Parathyroid adenoma (tissue), 2 donors: ENCODE measurements around the gene SIGMAR1.

Experiments
- H2AFZ ChIP-seq: fragments of 300-600 bp; sonication (generic); one replicate; pipeline ENCODE4 v1.7.0; 2017; ENCODE audit warnings: antibody characterized with exemption, mild to moderate bottlenecking
- H3K27ac ChIP-seq: fragments of 300-600 bp; sonication (generic); one replicate; pipeline ENCODE4 v1.7.0; 2017
- H3K27me3 ChIP-seq: fragments of 300-600 bp; sonication (generic); one replicate; pipeline ENCODE4 v1.7.0; 2017; ENCODE audit warnings: low read length; ENCODE audit not compliant: control insufficient read depth, insufficient read depth
- H3K36me3 ChIP-seq: fragments of 300-600 bp; sonication (generic); one replicate; pipeline ENCODE4 v1.7.0; 2017; ENCODE audit warnings: low read length; ENCODE audit not compliant: control insufficient read depth, insufficient read depth
- H3K4me1 ChIP-seq: fragments of 300-600 bp; sonication (generic); one replicate; pipeline ENCODE4 v1.7.0; 2017; ENCODE audit warnings: control low read depth
- H3K4me2 ChIP-seq: fragments of 300-600 bp; sonication (generic); one replicate; pipeline ENCODE4 v1.7.0; 2017; ENCODE audit warnings: low read length
- H3K4me3 ChIP-seq: fragments of 300-600 bp; sonication (generic); one replicate; pipeline ENCODE4 v1.7.0; 2017; ENCODE audit warnings: low read depth, low read length
- H3K79me2 ChIP-seq: fragments of 300-600 bp; sonication (generic); one replicate; pipeline ENCODE4 v1.7.0; 2017; ENCODE audit warnings: control low read depth
- H3K9ac ChIP-seq: fragments of 300-600 bp; sonication (generic); one replicate; pipeline ENCODE4 v1.7.0; 2017; ENCODE audit warnings: mild to moderate bottlenecking
- H3K9me3 ChIP-seq: fragments of 300-600 bp; sonication (generic); one replicate; pipeline ENCODE4 v1.7.0; 2017; ENCODE audit warnings: low read length; ENCODE audit not compliant: control insufficient read depth
- TF ChIP-seq, protein P1 (sequence below): fragments of 300-600 bp; sonication (generic); IDR thresholded peaks from one replicate; pipeline ENCODE4 v1.7.0; 2017; ENCODE audit warnings: antibody characterized with exemption, mild to moderate bottlenecking
- donor health status: primary hyperparathyroidism.

SIGMAR1 gene

DNA sequence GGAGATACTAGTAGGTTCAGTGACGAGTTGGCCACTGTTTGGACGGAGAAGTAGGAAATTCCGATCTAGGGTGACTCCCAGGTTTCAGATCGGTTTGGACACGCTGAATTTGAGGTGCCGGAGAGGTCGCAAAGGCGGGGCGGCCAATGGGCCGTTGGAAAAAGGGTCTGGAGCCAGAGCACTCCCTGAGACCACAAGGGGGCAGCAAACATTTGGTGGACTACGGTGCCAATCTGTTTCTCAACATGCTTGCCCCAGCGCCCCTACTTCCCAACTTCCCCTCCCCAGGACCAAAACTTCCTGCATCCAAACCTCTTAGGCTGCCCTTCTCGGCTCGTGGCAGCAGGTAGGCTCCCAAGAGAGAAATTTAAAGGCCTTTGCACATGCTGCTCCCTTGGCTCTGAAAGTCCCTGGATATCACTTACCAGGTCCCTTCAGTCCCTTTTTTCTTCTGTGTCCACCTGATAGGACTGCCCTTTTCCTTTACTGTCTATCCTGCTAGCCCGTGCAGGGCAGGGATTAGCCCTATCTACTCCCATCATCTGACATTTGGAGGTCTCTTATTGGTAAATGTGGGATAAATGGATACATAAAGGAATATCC is 24.7 kb downstream of the SIGMAR1 start:
- Histone ChIP-seq H3K9ac (no peak overlapping the region), H3K27me3 (no peaks in the 10 kb centered on the region), H3K36me3 (no peaks in the 10 kb centered on the region), H3K27ac (peak overlapping the region; percentile 68), H3K4me3 (peak overlapping the region; percentile 97), H3K4me2 (peak overlapping the region; percentile 98), H3K4me1 (no peaks in the 10 kb centered on the region), H3K9me3 (no peaks in the 10 kb centered on the region), H3K79me2 (no peaks in the 10 kb centered on the region), H2AFZ (peak overlapping the region; percentile 79)
- TF ChIP-seq, protein P1, sequence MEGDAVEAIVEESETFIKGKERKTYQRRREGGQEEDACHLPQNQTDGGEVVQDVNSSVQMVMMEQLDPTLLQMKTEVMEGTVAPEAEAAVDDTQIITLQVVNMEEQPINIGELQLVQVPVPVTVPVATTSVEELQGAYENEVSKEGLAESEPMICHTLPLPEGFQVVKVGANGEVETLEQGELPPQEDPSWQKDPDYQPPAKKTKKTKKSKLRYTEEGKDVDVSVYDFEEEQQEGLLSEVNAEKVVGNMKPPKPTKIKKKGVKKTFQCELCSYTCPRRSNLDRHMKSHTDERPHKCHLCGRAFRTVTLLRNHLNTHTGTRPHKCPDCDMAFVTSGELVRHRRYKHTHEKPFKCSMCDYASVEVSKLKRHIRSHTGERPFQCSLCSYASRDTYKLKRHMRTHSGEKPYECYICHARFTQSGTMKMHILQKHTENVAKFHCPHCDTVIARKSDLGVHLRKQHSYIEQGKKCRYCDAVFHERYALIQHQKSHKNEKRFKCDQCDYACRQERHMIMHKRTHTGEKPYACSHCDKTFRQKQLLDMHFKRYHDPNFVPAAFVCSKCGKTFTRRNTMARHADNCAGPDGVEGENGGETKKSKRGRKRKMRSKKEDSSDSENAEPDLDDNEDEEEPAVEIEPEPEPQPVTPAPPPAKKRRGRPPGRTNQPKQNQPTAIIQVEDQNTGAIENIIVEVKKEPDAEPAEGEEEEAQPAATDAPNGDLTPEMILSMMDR, result peak; percentile 72

DNA sequence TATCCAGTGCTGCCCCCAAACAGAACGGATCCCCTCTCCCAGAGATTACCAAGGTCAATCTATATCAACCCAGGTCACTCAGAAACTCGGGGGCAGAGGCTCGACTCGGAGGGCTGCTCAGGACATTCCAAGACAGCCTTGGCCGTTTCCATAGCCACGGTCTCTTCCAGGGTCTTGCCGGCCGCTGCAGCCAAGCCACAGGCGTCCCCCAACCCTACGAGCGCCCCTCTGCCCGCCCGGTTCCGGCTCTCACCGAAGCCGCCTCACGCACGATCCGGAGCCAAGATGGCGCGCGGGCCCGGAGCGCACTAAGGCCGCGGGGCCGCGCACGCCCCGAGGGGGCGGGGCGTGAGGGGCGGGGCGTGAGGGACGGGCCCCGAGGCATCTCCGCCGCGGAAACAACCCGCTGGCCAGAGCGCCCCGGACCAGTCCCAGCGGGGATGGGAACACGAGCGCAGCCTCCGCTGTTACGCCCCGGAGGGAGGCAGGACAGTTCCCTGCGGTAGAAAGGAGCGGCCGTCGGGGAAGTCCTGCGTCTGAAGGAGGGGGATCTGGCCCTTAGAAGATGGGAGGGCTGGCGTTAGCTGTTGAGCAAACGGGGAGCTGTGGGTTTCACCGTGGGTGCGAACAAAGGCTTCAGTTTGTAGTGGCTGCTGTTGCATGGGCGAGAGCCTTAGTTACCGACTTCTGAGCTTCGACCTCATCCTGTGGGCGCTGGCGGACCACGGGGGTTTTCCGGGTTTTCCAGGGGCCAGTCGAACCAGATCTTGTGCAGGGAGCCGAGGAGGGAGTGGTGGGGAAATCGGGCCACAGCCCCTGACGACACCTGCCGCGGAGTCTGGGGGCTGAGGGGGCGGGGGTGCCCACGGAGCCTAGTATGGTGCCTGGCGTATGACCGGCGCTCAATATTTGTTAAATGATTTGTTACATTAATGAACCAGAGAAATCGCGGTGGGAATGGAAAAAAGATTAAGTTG is 25.5 kb downstream of the SIGMAR1 start, which contains the start of gene RPP25L:
Gene RPP25L (minus strand): TSS at position 287 of the 977 bp plus-strand sequence. CDS start 801 bp downstream, outside the sequence.
- no peaks in the 10 kb centered on the region for H3K79me2 ChIP-seq
- no peaks in the 10 kb centered on the region for H3K36me3 ChIP-seq
- peak within 1 kb of the TSS; percentile 42 for H3K9ac ChIP-seq
- no peaks in the 10 kb centered on the region for H3K9me3 ChIP-seq
- peak within 1 kb of the TSS; percentile 97 for H3K4me3 ChIP-seq
- TF ChIP-seq, protein P1, result no peak
- no peaks in the 10 kb centered on the region for H3K4me1 ChIP-seq
- H2AFZ ChIP-seq, result peak within 1 kb of the TSS; percentile 79
- H3K27me3 ChIP-seq, result no peaks in the 10 kb centered on the region
- peak within 1 kb of the TSS; percentile 98 for H3K4me2 ChIP-seq
- peak within 1 kb of the TSS; percentile 68 for H3K27ac ChIP-seq

DNA sequence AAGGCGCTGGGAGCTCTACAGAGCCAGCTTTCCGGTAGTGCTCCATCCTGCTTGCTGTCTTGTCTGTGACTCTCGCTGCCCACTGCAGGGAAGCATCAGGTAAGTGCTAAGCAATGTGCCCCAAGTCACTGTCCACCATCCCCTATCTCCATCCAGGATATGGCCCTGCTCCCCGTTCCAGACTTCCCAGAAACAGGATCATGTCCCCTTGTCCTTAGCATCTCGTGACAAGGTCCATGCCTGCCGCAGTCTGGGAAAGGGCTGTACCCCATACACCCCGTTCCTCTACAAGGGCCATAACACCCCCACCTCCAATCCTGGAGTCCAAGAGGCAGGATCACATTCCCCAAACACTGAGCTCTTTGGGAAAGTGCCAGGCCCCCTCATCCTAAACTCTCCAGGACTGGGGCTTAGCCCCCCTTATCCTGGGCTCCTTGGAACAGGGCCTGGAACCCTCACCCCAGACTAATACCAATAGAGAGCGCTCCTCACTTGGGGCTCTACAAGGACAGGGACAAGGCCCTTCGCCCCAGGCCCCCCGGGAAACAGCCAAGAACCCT is 26.3 kb downstream of the SIGMAR1 start:
- H2AFZ ChIP-seq, result peak overlapping the region; percentile 79
- H3K4me2 ChIP-seq, result peak overlapping the region; percentile 98
- no peaks in the 10 kb centered on the region for H3K36me3 ChIP-seq
- no peaks in the 10 kb centered on the region for H3K27me3 ChIP-seq
- H3K4me1 ChIP-seq, result no peaks in the 10 kb centered on the region
- no peaks in the 10 kb centered on the region for H3K79me2 ChIP-seq
- TF ChIP-seq, protein P1, result no peak
- H3K4me3 ChIP-seq, result peak overlapping the region; percentile 97
- H3K27ac ChIP-seq, result peak overlapping the region; percentile 68
- H3K9me3 ChIP-seq, result no peaks in the 10 kb centered on the region
- peak overlapping the region; percentile 42 for H3K9ac ChIP-seq

DNA sequence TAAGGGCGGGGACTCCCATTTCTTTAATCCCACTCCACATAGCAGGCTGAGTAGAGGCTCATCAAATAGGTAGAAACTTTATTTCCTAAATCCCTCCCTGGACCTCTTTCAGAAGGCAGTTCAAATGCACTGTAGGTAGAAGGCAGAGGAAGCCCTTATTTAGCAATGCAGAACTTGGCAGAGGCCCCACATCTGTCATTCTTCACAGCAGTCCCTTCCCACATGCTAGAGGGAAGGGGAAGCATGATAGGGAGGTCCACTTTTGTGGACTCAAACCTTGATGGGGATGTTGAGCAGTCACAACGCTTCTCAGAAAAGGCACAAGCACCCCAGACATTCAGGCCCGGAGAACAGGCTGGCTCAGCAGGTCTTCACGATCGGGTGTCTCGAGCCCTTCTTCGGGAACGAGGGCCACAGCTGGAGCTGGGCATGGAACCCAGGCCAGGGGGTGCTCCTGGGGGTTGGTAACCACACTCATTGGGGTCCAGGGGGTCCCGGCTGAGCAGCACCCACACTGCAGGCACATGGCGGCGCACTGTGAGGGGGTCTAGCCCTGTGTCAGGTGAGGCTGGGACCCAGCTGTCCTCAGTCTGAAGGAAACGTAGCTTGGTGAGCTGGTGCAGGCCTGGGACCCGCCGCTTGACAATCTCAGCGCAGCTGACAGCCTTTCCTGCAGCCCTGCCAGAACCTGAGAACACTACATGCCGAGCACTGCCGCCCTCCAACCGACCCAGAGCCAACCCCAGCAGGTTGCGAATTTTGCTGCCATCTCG is 27.0 kb downstream of the SIGMAR1 start:
- no peaks in the 10 kb centered on the region for H3K27me3 ChIP-seq
- TF ChIP-seq, protein P1, result no peak
- no peaks in the 10 kb centered on the region for H3K79me2 ChIP-seq
- no peaks in the 10 kb centered on the region for H3K4me1 ChIP-seq
- no peak overlapping the region for H3K27ac ChIP-seq
- peak overlapping the region; percentile 97 for H3K4me3 ChIP-seq
- no peaks in the 10 kb centered on the region for H3K36me3 ChIP-seq
- no peak overlapping the region for H3K9ac ChIP-seq
- no peaks in the 10 kb centered on the region for H3K9me3 ChIP-seq
- H3K4me2 ChIP-seq, result peak overlapping the region; percentile 98
- H2AFZ ChIP-seq, result no peak overlapping the region
